IgD-negative memory B cell (primary cell): ENCODE data around the gene AOC3. TPM values are rescaled to one million over a fixed set of nuclear protein-coding genes. Genes with fewer than 3 reads are reported as not detected.
"Not testable (repeated sequence)": the region's sequence is repeated elsewhere in the genome, so short reads cannot be mapped to it uniquely, and the experiment has no call there.

Experiments used
- H3K27ac Mint-ChIP-seq, 3 donors: one replicate each; pipeline ENCODE4 v1.8.0; 2020 to 2022; ENCODE audit warnings: mild to moderate bottlenecking in 3 of 3, mixed read lengths in 3 of 3, moderate library complexity in 1 of 3
- H3K27me3 Mint-ChIP-seq: one replicate; pipeline ENCODE4 v1.8.0; 2021; ENCODE audit warnings: mixed read lengths
- H3K36me3 Mint-ChIP-seq: one replicate; pipeline ENCODE4 v1.8.0; 2020; ENCODE audit warnings: mild to moderate bottlenecking, mixed read lengths
- H3K4me1 Mint-ChIP-seq, 3 donors: one replicate each; pipeline ENCODE4 v1.8.0; 2020 to 2022; ENCODE audit warnings: mixed read lengths in 3 of 3, mild to moderate bottlenecking in 1 of 3
- H3K4me3 Mint-ChIP-seq, 4 donors: one replicate each; pipeline ENCODE4 v1.8.0; 2020 to 2022; ENCODE audit warnings: mild to moderate bottlenecking in 4 of 4, mixed read lengths in 4 of 4, moderate library complexity in 3 of 4
- H3K9me3 Mint-ChIP-seq, 3 donors: one replicate each; pipeline ENCODE4 v1.8.0; 2020 to 2021; ENCODE audit warnings: mixed read lengths in 3 of 3, mild to moderate bottlenecking in 1 of 3
- polyA plus RNA-seq: library from polyadenylated mRNA; unstranded; fragments of 300-500 nt; fragmentation: Illumina TruSeq; gene quantifications from one replicate; pipeline ENCODE4 v1.2.3, GENCODE V29; 2021

AOC3 gene
- polyA plus RNA-seq, 1 donor from 2014 or later, result not detected

DNA sequence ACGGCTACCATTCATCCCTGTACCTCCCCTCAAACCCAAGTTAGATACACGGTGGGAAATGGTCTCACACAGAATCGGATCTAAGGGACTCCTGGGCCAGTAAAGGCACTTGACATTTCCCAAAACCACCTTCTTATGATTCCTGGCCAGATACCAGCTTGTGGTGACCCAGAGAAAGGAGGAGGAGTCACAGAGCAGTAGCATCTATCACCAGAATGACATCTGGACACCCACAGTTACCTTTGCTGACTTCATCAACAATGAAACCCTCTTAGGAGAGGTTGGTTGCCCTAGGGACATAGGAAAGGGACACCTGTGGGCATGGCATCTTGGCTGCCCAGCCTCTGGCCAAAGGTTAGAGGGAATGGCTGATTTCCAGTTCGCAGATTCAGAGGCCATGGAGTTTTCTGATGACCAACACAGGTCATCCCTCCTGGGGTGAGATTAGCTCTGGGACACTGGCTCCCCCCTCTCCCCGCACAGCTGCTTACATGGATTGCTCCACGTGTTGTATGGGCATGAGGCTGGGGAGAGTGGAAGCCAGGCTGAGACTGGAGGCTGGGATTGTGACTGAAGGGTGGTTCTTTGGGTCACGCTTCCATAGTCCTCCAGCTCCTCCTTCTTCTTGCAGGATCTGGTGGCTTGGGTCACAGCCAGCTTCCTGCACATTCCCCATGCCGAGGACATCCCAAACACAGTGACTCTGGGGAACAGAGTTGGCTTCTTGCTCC is 1.4 kb upstream of the AOC3 start:
- Mint-ChIP-seq H3K4me3 (no peak overlapping the region), H3K27me3 (no peaks in the 10 kb centered on the region), H3K9me3 (no peaks in the 10 kb centered on the region), H3K27ac (no peak overlapping the region), H3K4me1 (peaks cover 0 to 2% (median 0%) of the 10 kb centered on the region in 3 donors), H3K36me3 (no peaks in the 10 kb centered on the region)

DNA sequence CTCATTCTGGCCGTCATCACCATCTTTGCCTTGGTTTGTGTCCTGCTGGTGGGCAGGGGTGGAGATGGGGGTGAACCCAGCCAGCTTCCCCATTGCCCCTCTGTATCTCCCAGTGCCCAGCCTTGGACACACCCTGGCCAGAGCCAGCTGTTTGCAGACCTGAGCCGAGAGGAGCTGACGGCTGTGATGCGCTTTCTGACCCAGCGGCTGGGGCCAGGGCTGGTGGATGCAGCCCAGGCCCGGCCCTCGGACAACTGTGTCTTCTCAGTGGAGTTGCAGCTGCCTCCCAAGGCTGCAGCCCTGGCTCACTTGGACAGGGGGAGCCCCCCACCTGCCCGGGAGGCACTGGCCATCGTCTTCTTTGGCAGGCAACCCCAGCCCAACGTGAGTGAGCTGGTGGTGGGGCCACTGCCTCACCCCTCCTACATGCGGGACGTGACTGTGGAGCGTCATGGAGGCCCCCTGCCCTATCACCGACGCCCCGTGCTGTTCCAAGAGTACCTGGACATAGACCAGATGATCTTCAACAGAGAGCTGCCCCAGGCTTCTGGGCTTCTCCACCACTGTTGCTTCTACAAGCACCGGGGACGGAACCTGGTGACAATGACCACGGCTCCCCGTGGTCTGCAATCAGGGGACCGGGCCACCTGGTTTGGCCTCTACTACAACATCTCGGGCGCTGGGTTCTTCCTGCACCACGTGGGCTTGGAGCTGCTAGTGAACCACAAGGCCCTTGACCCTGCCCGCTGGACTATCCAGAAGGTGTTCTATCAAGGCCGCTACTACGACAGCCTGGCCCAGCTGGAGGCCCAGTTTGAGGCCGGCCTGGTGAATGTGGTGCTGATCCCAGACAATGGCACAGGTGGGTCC is 607 bp downstream of the AOC3 start:
- H3K27me3 Mint-ChIP-seq, H3K4me1 Mint-ChIP-seq, H3K4me3 Mint-ChIP-seq, H3K27ac Mint-ChIP-seq, H3K36me3 Mint-ChIP-seq, H3K9me3 Mint-ChIP-seq: not testable (repeated sequence)

DNA sequence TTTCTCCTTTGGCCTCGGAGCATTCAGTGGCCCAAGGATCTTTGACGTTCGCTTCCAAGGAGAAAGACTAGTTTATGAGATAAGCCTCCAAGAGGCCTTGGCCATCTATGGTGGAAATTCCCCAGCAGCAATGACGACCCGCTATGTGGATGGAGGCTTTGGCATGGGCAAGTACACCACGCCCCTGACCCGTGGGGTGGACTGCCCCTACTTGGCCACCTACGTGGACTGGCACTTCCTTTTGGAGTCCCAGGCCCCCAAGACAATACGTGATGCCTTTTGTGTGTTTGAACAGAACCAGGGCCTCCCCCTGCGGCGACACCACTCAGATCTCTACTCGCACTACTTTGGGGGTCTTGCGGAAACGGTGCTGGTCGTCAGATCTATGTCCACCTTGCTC is 1.4 kb downstream of the AOC3 start:
- no peaks in the 10 kb centered on the region for H3K4me1 Mint-ChIP-seq

DNA sequence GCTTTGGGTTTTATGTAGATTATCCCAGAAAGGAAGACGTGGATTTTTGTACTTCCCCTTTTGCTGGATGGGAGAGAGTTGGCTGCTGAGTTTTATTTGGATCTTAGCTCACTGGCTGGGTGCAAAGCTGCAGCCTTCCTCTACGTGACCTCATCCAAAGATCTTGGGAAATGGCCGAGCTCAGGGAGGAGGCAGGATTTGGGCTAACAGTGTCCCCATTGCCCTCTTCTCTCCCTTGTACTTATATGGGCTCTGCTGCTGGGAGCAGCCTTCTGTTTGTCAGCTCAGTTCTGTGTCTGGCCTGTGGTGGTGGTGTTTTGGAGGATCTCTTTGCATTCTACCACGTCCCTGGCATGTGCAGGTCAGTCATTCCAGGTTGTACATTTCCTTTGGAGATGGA is 2.0 kb downstream of the AOC3 start:
- no peak overlapping the region for H3K4me3 Mint-ChIP-seq
- H3K9me3 Mint-ChIP-seq, result no peaks in the 10 kb centered on the region
- no peaks in the 10 kb centered on the region for H3K4me1 Mint-ChIP-seq
- H3K36me3 Mint-ChIP-seq, result no peaks in the 10 kb centered on the region
- peak overlapping the region in 1 of 3 donors; percentile 91 for H3K27ac Mint-ChIP-seq
- peaks cover 2% of the 10 kb centered on the region for H3K27me3 Mint-ChIP-seq

More for the DNA sequence above, 1.4 kb downstream of the AOC3 start:
- H3K9me3 Mint-ChIP-seq, result no peaks in the 10 kb centered on the region
- peak overlapping the region in 1 of 3 donors; percentile 91 for H3K27ac Mint-ChIP-seq
- H3K36me3 Mint-ChIP-seq, result no peaks in the 10 kb centered on the region
- H3K4me3 Mint-ChIP-seq, result no peak overlapping the region
- peaks cover 2% of the 10 kb centered on the region for H3K27me3 Mint-ChIP-seq

DNA sequence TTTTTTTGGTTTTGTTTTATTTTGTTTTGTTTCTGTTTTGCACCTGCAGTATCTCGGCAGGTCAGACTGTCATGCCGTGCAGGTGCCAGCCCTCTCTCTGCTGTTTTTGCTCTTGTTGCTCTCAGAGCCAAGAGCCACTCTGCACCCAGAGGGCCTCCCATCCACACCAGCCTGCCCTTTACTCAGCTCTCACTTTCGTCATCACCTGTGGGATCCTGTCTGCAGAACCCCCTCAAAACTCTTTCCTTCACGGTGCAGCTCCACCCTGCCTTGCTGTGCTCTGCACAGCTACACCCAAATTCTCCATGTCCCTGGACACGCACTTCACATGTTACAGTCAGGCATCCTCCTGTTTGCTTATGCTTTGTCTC is 2.6 kb downstream of the AOC3 start:
- Mint-ChIP-seq H3K27ac (peak overlapping the region in 2 of 3 donors; percentile 20 to 91), H3K9me3 (no peaks in the 10 kb centered on the region), H3K4me1 (no peaks in the 10 kb centered on the region), H3K4me3 (no peak overlapping the region), H3K27me3 (peaks cover 2% of the 10 kb centered on the region), H3K36me3 (no peaks in the 10 kb centered on the region)

DNA sequence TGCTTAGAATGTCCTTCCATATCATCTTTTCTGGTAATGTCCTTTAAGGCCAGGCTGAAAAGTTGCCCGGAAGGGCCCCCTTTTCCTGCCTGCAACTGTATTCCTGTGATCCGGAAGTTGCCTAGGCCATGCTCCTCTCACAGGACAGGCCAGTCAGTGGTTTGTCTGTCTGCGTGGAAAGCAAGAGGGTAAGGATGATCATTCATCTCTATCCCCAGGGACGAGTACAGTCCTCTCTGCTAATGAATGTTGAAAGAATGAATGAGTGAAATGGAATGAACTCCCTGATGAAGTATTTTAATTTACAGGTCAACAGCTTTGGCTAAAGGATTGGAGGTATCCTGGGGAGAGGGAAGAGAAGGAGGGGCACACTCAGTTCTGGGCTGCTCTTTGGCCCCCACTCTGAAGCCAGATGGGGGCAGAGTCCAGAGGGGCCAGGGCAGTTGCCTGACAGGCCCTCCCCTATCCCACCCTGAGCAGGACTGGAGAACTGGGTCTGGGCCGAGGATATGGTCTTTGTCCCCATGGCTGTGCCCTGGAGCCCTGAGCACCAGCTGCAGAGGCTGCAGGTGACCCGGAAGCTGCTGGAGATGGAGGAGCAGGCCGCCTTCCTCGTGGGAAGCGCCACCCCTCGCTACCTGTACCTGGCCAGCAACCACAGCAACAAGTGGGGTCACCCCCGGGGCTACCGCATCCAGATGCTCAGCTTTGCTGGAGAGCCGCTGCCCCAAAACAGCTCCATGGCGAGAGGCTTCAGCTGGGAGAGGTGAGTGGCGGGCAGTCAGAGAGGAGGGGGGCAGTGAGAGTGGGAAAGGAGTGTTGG is 3.2 kb downstream of the AOC3 start:
- no peak overlapping the region for H3K4me3 Mint-ChIP-seq

DNA sequence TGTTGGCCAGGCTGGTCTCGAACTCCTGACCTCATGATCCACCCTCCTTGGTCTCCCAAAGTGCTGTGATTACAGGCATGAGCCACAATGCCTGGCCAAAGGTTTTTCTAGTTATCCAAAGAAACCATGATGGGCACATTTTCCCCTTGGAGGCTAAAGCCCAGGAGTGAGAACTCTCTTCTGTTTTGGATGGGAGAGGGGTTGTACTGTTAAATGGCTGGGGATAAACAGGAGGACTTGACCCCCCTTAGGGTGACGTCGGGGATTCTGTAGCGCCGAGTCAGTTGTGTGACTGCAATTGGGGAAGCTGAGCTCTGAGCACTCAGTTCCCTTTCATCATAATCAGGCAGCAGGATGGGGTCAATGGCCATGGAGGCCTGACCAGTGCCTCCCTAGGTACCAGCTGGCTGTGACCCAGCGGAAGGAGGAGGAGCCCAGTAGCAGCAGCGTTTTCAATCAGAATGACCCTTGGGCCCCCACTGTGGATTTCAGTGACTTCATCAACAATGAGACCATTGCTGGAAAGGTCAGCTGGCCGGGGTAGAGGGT is 4.1 kb downstream of the AOC3 start:
- Mint-ChIP-seq H3K27ac (no peak overlapping the region), H3K4me3 (no peak overlapping the region), H3K4me1 (no peaks in the 10 kb centered on the region), H3K9me3 (no peaks in the 10 kb centered on the region), H3K27me3 (peaks cover 2% of the 10 kb centered on the region), H3K36me3 (no peaks in the 10 kb centered on the region)

More for the DNA sequence above, 3.2 kb downstream of the AOC3 start:
- Mint-ChIP-seq H3K27ac (peak overlapping the region in 1 of 3 donors; percentile 20), H3K4me1 (no peaks in the 10 kb centered on the region), H3K9me3 (no peaks in the 10 kb centered on the region), H3K27me3 (peaks cover 2% of the 10 kb centered on the region), H3K36me3 (no peaks in the 10 kb centered on the region)

DNA sequence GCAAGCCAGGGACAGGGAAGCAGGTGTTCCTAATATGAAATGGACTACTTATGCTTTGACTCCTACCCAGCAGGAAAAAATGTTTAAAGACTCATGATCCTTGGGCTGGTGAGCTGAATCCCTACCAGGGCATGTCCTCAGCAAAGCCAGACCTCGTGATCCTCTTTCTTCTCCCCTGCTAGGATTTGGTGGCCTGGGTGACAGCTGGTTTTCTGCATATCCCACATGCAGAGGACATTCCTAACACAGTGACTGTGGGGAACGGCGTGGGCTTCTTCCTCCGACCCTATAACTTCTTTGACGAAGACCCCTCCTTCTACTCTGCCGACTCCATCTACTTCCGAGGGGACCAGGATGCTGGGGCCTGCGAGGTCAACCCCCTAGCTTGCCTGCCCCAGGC is 5.1 kb downstream of the AOC3 start:
- H3K27me3 Mint-ChIP-seq, H3K9me3 Mint-ChIP-seq, H3K4me3 Mint-ChIP-seq, H3K4me1 Mint-ChIP-seq, H3K36me3 Mint-ChIP-seq, H3K27ac Mint-ChIP-seq: not testable (repeated sequence)

DNA sequence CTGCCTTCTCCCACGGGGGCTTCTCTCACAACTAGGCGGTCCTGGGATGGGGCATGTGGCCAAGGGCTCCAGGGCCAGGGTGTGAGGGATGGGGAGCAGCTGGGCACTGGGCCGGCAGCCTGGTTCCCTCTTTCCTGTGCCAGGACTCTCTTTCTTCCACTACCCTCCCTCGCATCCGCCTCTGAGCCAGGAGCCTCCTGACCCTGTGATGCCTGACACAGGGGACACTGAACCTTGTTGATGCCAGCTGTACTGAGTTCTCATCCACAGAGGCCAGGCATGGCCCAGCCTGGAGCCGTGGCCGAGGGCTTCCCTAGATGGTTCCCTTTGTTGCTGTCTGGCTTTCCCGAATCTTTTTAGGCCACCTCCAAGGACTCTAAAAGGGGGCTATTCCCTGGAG is 5.5 kb downstream of the AOC3 start:
- H3K4me3 Mint-ChIP-seq, H3K4me1 Mint-ChIP-seq, H3K27ac Mint-ChIP-seq, H3K27me3 Mint-ChIP-seq, H3K36me3 Mint-ChIP-seq, H3K9me3 Mint-ChIP-seq: not testable (repeated sequence)

DNA sequence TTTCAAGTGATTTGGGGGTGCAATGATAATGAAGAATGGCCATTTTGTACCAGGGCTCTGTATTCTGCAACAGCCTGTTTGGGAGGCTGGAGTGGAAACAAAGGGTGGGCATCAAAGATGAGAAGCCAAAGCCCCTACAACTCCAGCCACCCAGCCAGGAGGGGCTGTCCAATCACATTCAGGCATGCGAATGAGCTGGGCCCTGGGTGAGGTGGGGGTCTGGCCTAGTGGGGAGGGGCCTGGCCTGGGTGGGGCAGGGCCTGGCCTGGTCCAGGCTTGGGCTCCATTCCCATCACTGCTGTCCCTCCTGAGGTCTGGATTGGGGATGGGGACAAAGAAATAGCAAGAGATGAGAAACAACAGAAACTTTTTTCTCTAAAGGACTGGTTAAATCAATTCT is 6.4 kb downstream of the AOC3 start:
- peak overlapping the region in 1 of 4 donors; percentile 10 for H3K4me3 Mint-ChIP-seq
- H3K4me1 Mint-ChIP-seq, result no peaks in the 10 kb centered on the region
- no peaks in the 10 kb centered on the region for H3K9me3 Mint-ChIP-seq
- H3K27me3 Mint-ChIP-seq, result peaks cover 2% of the 10 kb centered on the region
- no peaks in the 10 kb centered on the region for H3K36me3 Mint-ChIP-seq
- no peak overlapping the region for H3K27ac Mint-ChIP-seq

DNA sequence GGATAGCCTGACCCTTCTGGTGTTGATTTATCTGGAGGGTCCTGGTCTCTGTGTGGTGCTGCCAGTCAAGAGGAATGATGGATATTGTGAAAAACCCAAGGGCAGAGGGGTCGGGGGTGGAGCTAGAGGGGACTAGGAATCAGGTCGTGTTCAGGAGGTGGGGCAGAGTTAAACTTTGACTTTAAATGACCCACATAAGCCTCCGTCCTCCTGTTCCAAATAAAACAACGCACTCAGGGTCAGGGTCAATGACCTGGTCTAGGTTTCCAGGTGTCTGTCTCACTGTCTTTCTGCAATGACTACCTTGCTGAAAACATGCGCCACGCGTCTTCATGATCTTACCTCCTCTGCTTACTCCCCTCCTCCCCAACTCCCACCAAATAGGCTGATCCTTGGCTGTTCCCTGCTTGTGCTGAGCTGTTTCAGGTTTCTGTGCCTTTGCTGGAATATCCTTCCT is 14.7 kb downstream of the AOC3 start:
- H3K9me3 Mint-ChIP-seq, result peaks cover 0 to 3% (median 3%) of the 10 kb centered on the region in 3 donors
- no peaks in the 10 kb centered on the region for H3K4me1 Mint-ChIP-seq
- peak overlapping the region in 1 of 3 donors; percentile 22 for H3K27ac Mint-ChIP-seq
- peaks cover 18% of the 10 kb centered on the region for H3K27me3 Mint-ChIP-seq
- H3K4me3 Mint-ChIP-seq, result no peak overlapping the region
- no peaks in the 10 kb centered on the region for H3K36me3 Mint-ChIP-seq

DNA sequence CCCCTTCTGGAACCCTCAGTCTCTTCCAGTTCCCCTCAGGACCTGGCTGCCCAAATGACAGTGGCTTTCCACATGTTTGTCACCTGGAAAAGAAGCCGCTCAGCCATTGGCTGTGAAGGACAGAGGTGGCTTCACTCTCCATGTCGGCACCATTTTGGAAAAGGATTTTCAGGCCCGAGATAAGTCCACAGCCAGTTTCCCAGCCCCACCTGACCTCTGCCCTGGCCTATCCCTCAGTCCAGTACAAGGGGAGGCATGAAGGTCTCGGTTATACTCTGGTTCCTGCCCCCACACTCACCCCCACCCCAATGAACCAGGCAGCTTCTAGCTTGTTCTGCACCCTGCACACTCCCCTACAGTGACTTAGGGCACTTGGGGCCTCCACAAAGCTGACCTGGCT is 15.2 kb downstream of the AOC3 start:
- no peaks in the 10 kb centered on the region for H3K4me1 Mint-ChIP-seq
- no peaks in the 10 kb centered on the region for H3K36me3 Mint-ChIP-seq
- no peak overlapping the region for H3K27ac Mint-ChIP-seq
- peaks cover 18% of the 10 kb centered on the region for H3K27me3 Mint-ChIP-seq
- H3K9me3 Mint-ChIP-seq, result peaks cover 0 to 3% (median 3%) of the 10 kb centered on the region in 3 donors
- no peak overlapping the region for H3K4me3 Mint-ChIP-seq

DNA sequence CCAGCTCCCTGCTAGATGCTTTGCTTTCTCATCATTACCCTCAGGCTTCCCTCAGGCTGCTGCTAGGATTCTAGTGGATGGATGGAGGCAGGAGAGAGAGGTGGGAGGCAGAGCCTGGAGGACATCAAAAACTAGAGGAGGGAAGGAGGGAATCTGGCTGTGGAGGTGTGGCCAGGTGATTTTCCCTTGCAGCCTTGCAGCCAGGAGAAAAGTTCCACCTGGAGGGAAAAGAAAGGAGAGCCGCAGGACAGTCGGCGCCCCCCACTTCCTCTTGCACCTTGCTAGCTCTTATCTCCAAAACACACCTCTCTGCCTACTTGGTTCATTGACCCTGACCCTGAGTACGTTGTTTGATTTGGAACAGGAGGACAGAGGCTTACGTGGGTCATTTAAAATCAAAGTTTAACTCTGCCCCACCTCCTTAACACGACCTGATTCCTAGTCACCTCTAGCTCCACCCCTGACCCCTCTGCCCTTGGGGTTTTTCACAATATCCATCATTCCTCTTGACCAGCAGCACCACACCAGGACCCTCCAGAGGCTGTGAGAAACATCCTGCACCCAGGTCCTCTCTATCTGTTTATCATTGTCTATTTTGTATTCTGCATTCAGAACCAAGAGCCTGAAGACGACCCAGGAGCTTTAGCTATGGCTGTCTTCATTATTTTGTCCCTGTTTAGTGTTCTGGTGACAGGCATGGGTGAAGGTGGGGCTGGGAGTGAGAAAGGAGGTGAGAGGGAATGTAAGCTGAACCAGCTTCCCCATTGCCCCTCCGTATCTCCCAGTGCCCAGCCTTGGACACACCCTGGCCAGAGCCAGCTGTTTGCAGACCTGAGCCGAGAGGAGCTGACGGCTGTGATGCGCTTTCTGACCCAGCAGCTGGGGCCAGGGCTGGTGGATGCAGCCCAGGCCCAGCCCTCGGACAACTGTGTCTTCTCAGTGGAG is 15.9 kb downstream of the AOC3 start:
- no peak overlapping the region for H3K4me3 Mint-ChIP-seq
- peaks cover 18% of the 10 kb centered on the region for H3K27me3 Mint-ChIP-seq
- H3K36me3 Mint-ChIP-seq, result no peaks in the 10 kb centered on the region
- H3K27ac Mint-ChIP-seq, result peak overlapping the region in 1 of 3 donors; percentile 59
- peaks cover 0 to 3% (median 3%) of the 10 kb centered on the region in 3 donors for H3K9me3 Mint-ChIP-seq
- H3K4me1 Mint-ChIP-seq, result no peaks in the 10 kb centered on the region

DNA sequence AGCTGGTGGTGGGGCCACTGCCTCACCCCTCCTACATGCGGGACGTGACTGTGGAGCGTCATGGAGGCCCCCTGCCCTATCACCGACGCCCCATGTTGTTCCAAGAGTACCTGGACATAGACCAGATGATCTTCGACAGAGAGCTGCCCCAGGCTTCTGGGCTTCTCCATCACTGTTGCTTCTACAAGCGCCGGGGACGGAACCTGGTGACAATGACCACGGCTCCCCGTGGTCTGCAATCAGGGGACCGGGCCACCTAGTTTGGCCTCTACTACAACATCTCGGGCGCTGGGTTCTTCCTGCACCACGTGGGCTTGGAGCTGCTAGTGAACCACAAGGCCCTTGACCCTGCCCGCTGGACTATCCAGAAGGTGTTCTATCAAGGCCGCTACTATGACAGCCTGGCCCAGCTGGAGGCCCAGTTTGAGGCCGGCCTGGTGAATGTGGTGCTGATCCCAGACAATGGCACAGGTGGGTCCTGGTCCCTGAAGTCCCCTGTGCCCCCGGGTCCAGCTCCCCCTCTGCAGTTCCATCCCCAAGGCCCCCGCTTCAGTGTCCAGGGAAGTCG is 16.8 kb downstream of the AOC3 start:
- not testable (repeated sequence) for H3K4me1 Mint-ChIP-seq, H3K9me3 Mint-ChIP-seq, H3K4me3 Mint-ChIP-seq, H3K36me3 Mint-ChIP-seq, H3K27ac Mint-ChIP-seq
- H3K27me3 Mint-ChIP-seq, result peaks cover 18% of the 10 kb centered on the region
